GM12801 (cell line): ENCODE measurements around the gene PTK6.

Experiments
- TF ChIP-seq, protein P1 (sequence below): IDR thresholded peaks from one replicate; pipeline ENCODE4 v1.5.1; 2011; ENCODE audit warnings: control low read depth; ENCODE audit not compliant: insufficient read length; ENCODE audit errors: extremely low read depth

PTK6 gene

DNA sequence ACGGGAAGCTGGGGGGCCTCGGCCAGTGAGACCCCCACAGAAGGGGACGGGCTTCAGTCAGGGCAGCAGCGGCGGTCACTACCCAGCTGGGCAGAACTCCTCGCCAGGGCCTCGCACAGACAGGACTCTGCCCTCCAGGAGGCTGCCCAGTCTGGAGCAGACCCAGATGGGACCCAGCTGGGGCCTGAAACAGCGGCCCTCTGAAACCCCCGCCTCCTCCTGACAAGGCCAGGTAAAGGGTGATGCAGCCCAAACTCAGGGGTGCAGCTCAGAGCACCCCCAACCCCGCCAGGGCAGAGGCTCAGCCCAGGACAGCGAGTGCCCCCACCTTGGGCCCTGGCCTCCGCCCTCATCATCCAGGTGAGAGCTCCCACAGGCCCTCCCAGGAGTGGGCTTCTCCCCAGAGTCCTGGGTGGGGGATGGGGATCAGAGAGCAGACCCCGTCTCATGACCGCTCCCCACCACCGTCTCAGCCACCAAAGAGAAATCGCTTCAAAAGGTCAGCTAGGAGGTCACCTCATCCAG lies 40.5 kb downstream of the PTK6 start:
- TF ChIP-seq, protein P1, sequence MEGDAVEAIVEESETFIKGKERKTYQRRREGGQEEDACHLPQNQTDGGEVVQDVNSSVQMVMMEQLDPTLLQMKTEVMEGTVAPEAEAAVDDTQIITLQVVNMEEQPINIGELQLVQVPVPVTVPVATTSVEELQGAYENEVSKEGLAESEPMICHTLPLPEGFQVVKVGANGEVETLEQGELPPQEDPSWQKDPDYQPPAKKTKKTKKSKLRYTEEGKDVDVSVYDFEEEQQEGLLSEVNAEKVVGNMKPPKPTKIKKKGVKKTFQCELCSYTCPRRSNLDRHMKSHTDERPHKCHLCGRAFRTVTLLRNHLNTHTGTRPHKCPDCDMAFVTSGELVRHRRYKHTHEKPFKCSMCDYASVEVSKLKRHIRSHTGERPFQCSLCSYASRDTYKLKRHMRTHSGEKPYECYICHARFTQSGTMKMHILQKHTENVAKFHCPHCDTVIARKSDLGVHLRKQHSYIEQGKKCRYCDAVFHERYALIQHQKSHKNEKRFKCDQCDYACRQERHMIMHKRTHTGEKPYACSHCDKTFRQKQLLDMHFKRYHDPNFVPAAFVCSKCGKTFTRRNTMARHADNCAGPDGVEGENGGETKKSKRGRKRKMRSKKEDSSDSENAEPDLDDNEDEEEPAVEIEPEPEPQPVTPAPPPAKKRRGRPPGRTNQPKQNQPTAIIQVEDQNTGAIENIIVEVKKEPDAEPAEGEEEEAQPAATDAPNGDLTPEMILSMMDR: no peak

DNA sequence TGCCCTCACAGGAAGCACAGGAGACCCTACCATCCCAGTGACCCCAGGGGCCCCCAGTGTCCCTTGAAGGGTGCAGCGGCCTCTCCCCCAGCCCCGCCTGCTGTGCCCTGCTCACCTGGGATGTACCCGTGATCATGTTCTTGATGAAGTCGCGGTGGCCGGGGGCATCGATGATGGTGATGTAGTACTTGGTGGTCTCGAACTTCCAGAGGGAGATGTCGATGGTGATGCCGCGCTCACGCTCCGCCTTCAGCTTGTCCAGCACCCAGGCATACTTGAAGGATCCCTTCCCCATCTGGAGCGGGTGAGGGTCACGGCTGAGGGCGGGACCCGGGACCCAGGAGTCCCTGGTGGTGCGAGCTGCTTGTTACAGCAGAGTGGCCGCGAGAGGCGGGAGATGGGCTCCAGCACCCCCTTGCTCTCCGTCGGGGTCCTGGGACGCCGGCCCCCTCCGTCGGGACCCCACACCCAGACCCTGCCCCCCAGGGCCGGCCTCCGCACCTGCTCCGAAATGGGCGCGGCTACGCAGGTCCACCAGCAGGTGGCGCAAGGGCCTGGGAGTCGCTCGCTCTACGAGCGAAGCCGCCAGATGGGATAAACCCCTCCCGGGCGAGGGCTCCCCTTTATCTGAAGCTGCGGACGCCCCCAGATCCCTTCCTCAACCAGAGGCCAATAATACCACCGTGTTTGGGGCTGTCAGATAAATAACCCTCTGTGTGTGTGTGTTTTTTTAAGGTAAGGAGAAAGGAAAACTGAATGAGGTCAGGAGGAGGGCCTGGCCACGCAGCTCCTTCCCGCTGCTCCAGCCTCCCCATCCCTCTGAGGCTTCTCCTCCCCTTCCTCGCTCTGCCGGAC lies 41.2 kb downstream of the PTK6 start:
- TF ChIP-seq, protein P1: no peak

DNA sequence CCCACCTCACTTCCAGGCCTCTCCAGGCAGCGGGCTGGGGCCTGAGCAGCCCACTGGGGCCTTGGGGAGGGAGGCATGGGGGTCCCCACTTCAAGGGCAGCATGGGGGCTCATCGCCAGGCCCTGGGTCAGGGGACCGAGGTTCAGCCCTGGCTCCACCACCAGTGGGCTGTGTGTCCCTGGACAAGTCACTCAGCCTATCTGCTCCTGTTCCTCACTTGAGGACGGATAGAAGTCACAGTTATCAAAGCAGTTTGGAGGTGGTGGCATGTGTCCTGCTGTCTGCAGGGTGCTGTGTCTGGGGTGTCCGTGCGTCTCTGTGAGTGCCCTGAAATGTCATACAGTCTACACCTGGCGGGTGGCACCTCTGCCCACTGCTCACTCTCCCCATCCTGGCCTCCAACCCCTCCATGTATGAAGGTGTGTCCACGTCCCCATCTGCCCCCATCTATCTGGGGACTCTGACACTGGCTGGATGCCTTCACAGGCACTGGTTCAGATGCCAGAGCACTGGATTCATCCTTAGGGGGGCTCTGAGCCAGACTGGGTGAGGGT lies 41.9 kb downstream of the PTK6 start:
- TF ChIP-seq, protein P1: no peak

DNA sequence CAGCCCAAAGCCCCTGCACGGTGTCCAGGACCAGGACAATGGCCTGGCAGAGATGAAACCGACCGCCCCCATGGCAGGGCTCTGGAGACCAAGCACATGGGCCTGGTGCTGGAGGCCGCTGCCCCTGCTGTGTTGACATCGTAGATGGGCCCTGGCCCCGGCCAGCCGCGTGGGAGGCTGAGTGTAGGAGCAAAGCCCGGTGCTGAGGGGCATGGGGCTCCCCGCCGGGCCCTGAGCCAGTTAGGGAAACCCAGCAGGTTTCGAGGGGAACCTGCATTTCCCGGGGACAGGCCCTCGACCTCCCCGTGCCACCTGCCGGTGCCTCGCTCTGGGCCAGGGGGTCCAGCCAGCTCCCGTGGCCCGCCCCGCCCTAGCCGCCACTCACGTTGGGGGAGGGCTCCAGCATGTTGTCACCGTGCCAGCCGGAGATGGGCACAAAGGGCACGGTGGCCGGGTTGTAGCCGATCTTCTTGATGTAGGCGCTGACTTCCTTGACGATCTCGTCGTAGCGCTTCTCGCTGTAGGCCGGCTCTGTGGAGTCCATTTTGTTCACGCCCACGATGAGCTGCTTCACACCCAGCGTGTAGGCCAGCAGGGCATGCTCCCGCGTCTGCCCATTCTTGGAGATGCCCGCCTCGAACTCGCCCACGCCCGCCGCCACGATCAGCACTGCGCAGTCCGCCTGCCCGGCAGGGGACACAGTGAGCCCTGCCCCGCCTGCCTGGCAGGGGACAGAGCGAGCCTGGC lies 42.6 kb downstream of the PTK6 start:
- TF ChIP-seq, protein P1: no peak

- TF ChIP-seq, protein P1: no peak
Observed at GRCh38 chr20:63494084-63494419, 43.1 kb downstream of the PTK6 start.

DNA sequence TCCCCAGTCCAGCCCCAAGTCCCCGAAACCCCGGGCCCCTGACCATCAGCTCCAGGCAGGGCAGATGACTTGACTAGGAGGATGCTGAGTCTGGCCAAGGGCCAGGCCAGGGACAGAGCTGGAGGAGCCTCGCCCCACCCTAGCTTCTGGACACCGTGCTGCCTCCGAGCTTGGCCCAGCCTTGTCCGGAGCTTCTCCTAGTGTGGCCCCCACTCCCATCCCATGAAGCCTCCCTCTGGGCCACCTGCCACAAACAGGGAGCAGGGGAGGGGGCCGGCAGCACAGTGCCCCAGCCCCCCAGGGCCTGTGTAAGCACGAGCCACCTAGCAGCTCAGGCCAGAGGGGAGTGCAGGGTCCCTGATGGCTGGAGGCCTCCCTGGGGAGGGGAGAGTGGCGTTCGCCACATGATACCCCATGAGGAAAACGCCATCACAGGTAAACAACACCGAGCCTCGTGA lies 43.6 kb downstream of the PTK6 start:
- TF ChIP-seq, protein P1: no peak

- TF ChIP-seq, protein P1: no peak
Observed at GRCh38 chr20:63492982-63493381, 44.2 kb downstream of the PTK6 start.
